GM12878 (cell line): Measurements from ENCODE around the gene HRNR. TPM values are rescaled to one million over a fixed set of nuclear protein-coding genes. Genes with fewer than 3 reads are reported as not detected.

Experiments used
- ATAC-seq: fragments of 200-7000 bp; cut with Tn5 transposase; 3 replicates; pipeline ENCODE4 v1.9.1; 2020; ENCODE audit warnings: mild to moderate bottlenecking, moderate library complexity
- BruUV-seq: library from RNA; stranded (reverse); fragments of 400-500 nt; replicated peaks from 2 replicates; lab custom pipeline; 2021; lab: Mats Ljungman, UMichigan
- CTCF ChIA-PET: fragments of 300-600 bp; sonication (Branson Sonifier 250); formaldehyde crosslinking; extraction: SDS; loops from one replicate; lab custom pipeline; 2021; ENCODE audit warnings: inconsistent platforms; lab: Yijun Ruan, JAX
- POLR2A ChIA-PET: fragments of 350-600 bp; formaldehyde crosslinking; extraction: SDS; loops from one replicate; lab custom pipeline; 2021; ENCODE audit warnings: inconsistent platforms; lab: Charles Lee
- RAD21 ChIA-PET: fragments of 300-600 bp; sonication (Branson Sonifier 250); formaldehyde crosslinking; loops from one replicate; lab custom pipeline; 2023; ENCODE audit warnings: antibody characterized with exemption; ENCODE audit not compliant: unreplicated experiment; lab: Charles Lee
- SMC1A ChIA-PET: fragments of 300-600 bp; sonication (Branson Sonifier 250); formaldehyde crosslinking; loops from one replicate; lab custom pipeline; 2023; ENCODE audit not compliant: unreplicated experiment, uncharacterized antibody; lab: Charles Lee
- DNase-seq: peaks from one replicate; pipeline ENCODE4 v3.0.0-alpha.2; 2011; ENCODE audit warnings: low read depth, low spot score
- FAIRE-seq: peaks from 3 replicates; lab custom pipeline; 2011; peaks lifted over from hg19 to GRCh38; lab: Jason Lieb, UNC
- H2AFZ ChIP-seq: 2 replicates; pipeline ENCODE4 v1.6.0; 2011; ENCODE audit warnings: low read depth, low read length, control low read depth; ENCODE audit not compliant: control insufficient read depth
- H3K27ac ChIP-seq: 2 replicates; pipeline ENCODE4 v1.5.1; 2011; ENCODE audit warnings: control low read depth; ENCODE audit not compliant: control insufficient read depth, insufficient read depth
- H3K27me3 ChIP-seq, 2 experiments: replicated peaks in 1 of 2; 2 replicates each; pipeline versions ENCODE4 v1.6.0 to v1.6.1; 2011; ENCODE audit warnings: low read length in 1 of 2; ENCODE audit not compliant: control insufficient read depth in 2 of 2, insufficient read depth in 2 of 2
- H3K36me3 ChIP-seq, 2 experiments: 2 replicates each; pipeline ENCODE4 v1.5.1; 2011; ENCODE audit warnings: low read length in 1 of 2; ENCODE audit not compliant: control insufficient read depth in 2 of 2, insufficient read depth in 2 of 2
- H3K4me1 ChIP-seq: 2 replicates; pipeline ENCODE4 v1.6.1; 2011; ENCODE audit warnings: mild to moderate bottlenecking, low read length, moderate library complexity, mixed read lengths; ENCODE audit not compliant: control insufficient read depth, insufficient read depth
- H3K4me2 ChIP-seq: 2 replicates; pipeline ENCODE4 v1.6.0; 2011; ENCODE audit warnings: control low read depth; ENCODE audit not compliant: control insufficient read depth, insufficient read depth
- H3K4me3 ChIP-seq: fragments of 200-600 bp; sonication (generic); 2 replicates; pipeline ENCODE4 v1.5.1; 2016
- H3K79me2 ChIP-seq: 2 replicates; pipeline ENCODE4 v1.6.0; 2011; ENCODE audit warnings: low read length; ENCODE audit not compliant: control insufficient read depth, insufficient read depth
- H3K9ac ChIP-seq: 2 replicates; pipeline ENCODE4 v1.8.0; 2011; ENCODE audit warnings: low read length, control low read depth, mixed read lengths; ENCODE audit not compliant: control insufficient read depth, insufficient read depth
- H3K9me3 ChIP-seq: replicated peaks from 3 replicates; pipeline ENCODE4 v1.5.1; 2011; ENCODE audit warnings: mild to moderate bottlenecking, low read length; ENCODE audit not compliant: control insufficient read depth, insufficient read depth
- H4K20me1 ChIP-seq: 2 replicates; pipeline ENCODE4 v1.6.0; 2011; ENCODE audit not compliant: control insufficient read depth, insufficient read depth
- CREM ChIP-seq: IDR thresholded peaks from 2 replicates; pipeline ENCODE4 v1.6.1; 2014; ENCODE audit warnings: antibody characterized with exemption, low read depth
- E4F1 ChIP-seq: fragments of 450-650 bp; IDR thresholded peaks from 2 replicates; pipeline ENCODE4 v1.6.1; 2018; ENCODE audit warnings: borderline replicate concordance, mild to moderate bottlenecking; ENCODE audit not compliant: partially characterized antibody
- EED ChIP-seq: sonication (generic); IDR thresholded peaks from 2 replicates; pipeline ENCODE4 v1.6.1; 2016; ENCODE audit warnings: antibody characterized with exemption, low read depth
- FOS ChIP-seq: IDR thresholded peaks from 3 replicates; pipeline ENCODE4 v1.6.1; 2011; ENCODE audit warnings: borderline replicate concordance; ENCODE audit not compliant: insufficient read length; ENCODE audit errors: extremely low read depth
- FOXK2 ChIP-seq: fragments of 450-650 bp; IDR thresholded peaks from 2 replicates; pipeline ENCODE4 v1.6.1; 2017; ENCODE audit warnings: mild to moderate bottlenecking, moderate library complexity
- MXI1 ChIP-seq: fragments of 150-350 bp; IDR thresholded peaks from 2 replicates; pipeline ENCODE4 v1.6.1; 2011; ENCODE audit warnings: low read depth, mild to moderate bottlenecking, inconsistent platforms, low read length, improper control_type of control experiment
- RBBP5 ChIP-seq: fragments of 200-600 bp; sonication (generic); conservative IDR thresholded peaks from 2 replicates; pipeline ENCODE4 v1.6.1; 2016
- WRNIP1 ChIP-seq: IDR thresholded peaks from 2 replicates; pipeline ENCODE4 v1.6.1; 2011; ENCODE audit warnings: low read depth, low read length, improper control_type of control experiment, borderline replicate concordance
- WGBS: methylation state at CpG from one replicate; pipeline ENCODE4 v1.1.6; 2016; ENCODE audit warnings: low lambda C conversion rate; ENCODE audit not compliant: insufficient replicate concordance, insufficient coverage; ENCODE audit errors: missing lambda C conversion rate; 5-methylcytosine and 5-hydroxymethylcytosine counted together
- in situ Hi-C: fragments of 300-500 bp; cut with MboI; formaldehyde crosslinking; loops from 9 replicates; pipeline ENCODE4 v1.14.3; 2018; ENCODE audit warnings: mixed read lengths
- intact Hi-C: fragments of 100-400 bp; cut with micrococcal nuclease; formaldehyde crosslinking; loops from one replicate; pipeline ENCODE4 v1.14.2; 2022; ENCODE audit not compliant: unreplicated experiment
- polyA plus RNA-seq, 11 experiments: library from polyadenylated mRNA; depleted of rRNA in 4 of 11; unstranded in 6 of 11; stranded (reverse) in 5 of 11; fragments of >200 nt; fragmentation: Nextera tagmentation in 4 of 11; fragmentation: Illumina TruSeq in 1 of 11; extraction: Ambion mirVana in 4 of 11; extraction: Trizol in 1 of 11; gene quantifications; 1 replicate in 1 of 11; 2 replicates in 10 of 11; pipeline versions ENCODE4 v1.2.1 to v1.2.3, GENCODE V29; 2011 to 2016; ENCODE audit warnings: inconsistent platforms in 2 of 11, missing spikeins in 2 of 11, low read depth in 1 of 11
- total RNA-seq, 4 experiments: library from RNA; depleted of rRNA in 3 of 4; stranded (reverse); fragments of >200 nt in 3 of 4; fragmentation: Illumina TruSeq in 1 of 4; extraction: Trizol in 1 of 4; gene quantifications; 2 replicates each; pipeline versions ENCODE4 v1.2.1 to v1.2.3, GENCODE V29; 2013 to 2021
- TF ChIP-seq, protein P1 (sequence below): fragments of 450-650 bp; IDR thresholded peaks from 2 replicates; pipeline ENCODE4 v1.6.1; 2017; ENCODE audit warnings: borderline replicate concordance

The HRNR gene
- total and polyA plus RNA-seq, 10 of the 15 experiments (the other 5 are each of a cell fraction or from before 2014, with no cell fraction given) = not detected

- Histone ChIP-seq H2AFZ (no peak overlapping the region), H3K9me3 (no peaks in the 10 kb centered on the region), H3K4me2 (peak overlapping the region; percentile 49; the same call in 1 of the 2 replicates)
- no peak for FAIRE-seq
- TF ChIP-seq EED (no peak), CREM (no peak), FOS (no peak)
- TF ChIP-seq, all 136 proteins: peak for 0
- WGBS = 44% methylated on average over 4 of the region's 4 CpGs
- no peak overlapping the region for H3K4me3 ChIP-seq
- intact Hi-C loops = no loop called here
- H3K79me2 ChIP-seq = no peaks in the 10 kb centered on the region
- BruUV-seq = no TSS peak
- no peaks in the 10 kb centered on the region for H3K36me3 ChIP-seq
- no peaks in the 10 kb centered on the region for H3K27me3 ChIP-seq
- ChIA-PET POLR2A (interaction anchor here (0.6 kb wide), 1 partner anchor 57 kb away, joined by 3 read pairs; no protein-coding TSS in a partner anchor), RAD21 (no interaction called here), CTCF (no interaction called here), SMC1A (no interaction called here)
- no peak overlapping the region for H3K27ac ChIP-seq
- H3K9ac ChIP-seq = no peak overlapping the region
- no peaks in the 10 kb centered on the region for H4K20me1 ChIP-seq
- in situ Hi-C loops = no loop called here
- DNase-seq (no peak), ATAC-seq (no peak)
- peaks cover 14% of the 10 kb centered on the region for H3K4me1 ChIP-seq
These were observed 54.5 kb downstream of the HRNR start for GRCh38 chr1:152169366-152170025.

- CTCF ChIA-PET = no interaction called here
- RAD21 ChIA-PET = no interaction called here
- intact Hi-C loops (no loop called here), in situ Hi-C loops (no loop called here)
- no peak overlapping the region for H3K4me3 ChIP-seq
- no peak for FAIRE-seq
- no peaks in the 10 kb centered on the region for H3K36me3 ChIP-seq
- no peak overlapping the region for H2AFZ ChIP-seq
- H3K9ac ChIP-seq = no peak overlapping the region
- TF ChIP-seq MXI1 (no peak), E4F1 (no peak), WRNIP1 (no peak), FOXK2 (no peak), RBBP5 (no peak)
- TF ChIP-seq, protein P1, sequence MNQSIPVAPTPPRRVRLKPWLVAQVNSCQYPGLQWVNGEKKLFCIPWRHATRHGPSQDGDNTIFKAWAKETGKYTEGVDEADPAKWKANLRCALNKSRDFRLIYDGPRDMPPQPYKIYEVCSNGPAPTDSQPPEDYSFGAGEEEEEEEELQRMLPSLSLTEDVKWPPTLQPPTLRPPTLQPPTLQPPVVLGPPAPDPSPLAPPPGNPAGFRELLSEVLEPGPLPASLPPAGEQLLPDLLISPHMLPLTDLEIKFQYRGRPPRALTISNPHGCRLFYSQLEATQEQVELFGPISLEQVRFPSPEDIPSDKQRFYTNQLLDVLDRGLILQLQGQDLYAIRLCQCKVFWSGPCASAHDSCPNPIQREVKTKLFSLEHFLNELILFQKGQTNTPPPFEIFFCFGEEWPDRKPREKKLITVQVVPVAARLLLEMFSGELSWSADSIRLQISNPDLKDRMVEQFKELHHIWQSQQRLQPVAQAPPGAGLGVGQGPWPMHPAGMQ = no peak
- no peaks in the 10 kb centered on the region for H3K79me2 ChIP-seq
- no TSS peak for BruUV-seq
- DNase-seq = no peak
- POLR2A ChIA-PET = no interaction called here
- WGBS = 0% methylated on average over 1 of the region's 1 CpG
- H3K4me2 ChIP-seq = no peak overlapping the region
- ATAC-seq = no peak
- no peaks in the 10 kb centered on the region for H3K9me3 ChIP-seq
- H3K27me3 ChIP-seq = no peaks in the 10 kb centered on the region
- H4K20me1 ChIP-seq = no peaks in the 10 kb centered on the region
- H3K4me1 ChIP-seq = peaks cover 14% of the 10 kb centered on the region
- SMC1A ChIA-PET = no interaction called here
- H3K27ac ChIP-seq = no peak overlapping the region
These were observed 55.5 kb downstream of the HRNR start for GRCh38 chr1:152168535-152168868.
